Measurements from ENCODE around the gene TXNRD1.

TXNRD1 gene

GRCh38 chr12:104381731-104382480 lies 166.3 kb downstream of the TXNRD1 start:
- H3K9ac ChIP-seq (ENCODE audit: low read depth, low read length, poor library complexity), result no peak overlapping the region
- H3K4me1 ChIP-seq (ENCODE audit: control insufficient read depth in 2 of 2, insufficient read depth in 1 of 2, low read depth in 1 of 2, low read length in 2 of 2), result peaks cover 0 to 4% of the 10 kb centered on the region in 2 donors
- no peak overlapping the region for H2BK120ac ChIP-seq (ENCODE audit: low read depth, low read length)
- H3K79me1 ChIP-seq (ENCODE audit: low read depth, low read length), result no peaks in the 10 kb centered on the region
- H4K8ac ChIP-seq (ENCODE audit: low read depth, low read length), result no peak overlapping the region
- no peaks in the 10 kb centered on the region for H3K36me3 ChIP-seq (replicated peaks in 1 of 2; ENCODE audit: control insufficient read depth in 2 of 2, insufficient read depth in 2 of 2, low read length in 2 of 2)
- H3K18ac ChIP-seq (ENCODE audit: low read length), result peak overlapping the region; percentile 5
- DNase-seq (ENCODE audit: low spot score), result peak; percentile 81
- peak overlapping the region; percentile 1 for H2AK5ac ChIP-seq (ENCODE audit: low read depth, low read length)
- no peak overlapping the region for H4K91ac ChIP-seq (ENCODE audit: low read depth, low read length, poor library complexity)
- H3K4me3 ChIP-seq (ENCODE audit: low read length in 2 of 2), result no peak overlapping the region
- no peak overlapping the region for H3K27ac ChIP-seq (replicated peaks; ENCODE audit: low read length)
- no peaks in the 10 kb centered on the region for H3K9me3 ChIP-seq (replicated peaks in 1 of 2; ENCODE audit: control insufficient read depth in 2 of 2, insufficient read depth in 1 of 2, low read depth in 1 of 2, low read length in 2 of 2)
- no peak overlapping the region for H3K4me2 ChIP-seq (ENCODE audit: insufficient read depth, low read length, poor library complexity, severe bottlenecking)
- no peak overlapping the region for H3K23ac ChIP-seq (ENCODE audit: low read depth, low read length, poor library complexity)
- no peak overlapping the region for H2BK5ac ChIP-seq (ENCODE audit: low read length)
- no peak overlapping the region for H3K14ac ChIP-seq (ENCODE audit: low read length)
- H2BK15ac ChIP-seq (ENCODE audit: low read length), result no peak overlapping the region
- WGBS, 2 donors (ENCODE audit: extremely low coverage in 2 of 2, insufficient read length in 2 of 2, insufficient replicate concordance in 1 of 2), result no CpG with 5 or more reads among the region's 18 CpGs
- H3K27me3 ChIP-seq (ENCODE audit: control insufficient read depth in 3 of 3, insufficient read depth in 3 of 3, low read depth in 1 of 3, low read length in 3 of 3), result no peaks in the 10 kb centered on the region
- H3K4ac ChIP-seq (ENCODE audit: low read length), result no peak overlapping the region
- H2BK12ac ChIP-seq (ENCODE audit: low read length), result no peak overlapping the region
- no peak overlapping the region for H2AFZ ChIP-seq (ENCODE audit: low read length)

- Histone ChIP-seq H3K27me3 (ENCODE audit: control insufficient read depth in 3 of 3, insufficient read depth in 3 of 3, low read depth in 1 of 3, low read length in 3 of 3) (no peaks in the 10 kb centered on the region), H3K9ac (ENCODE audit: low read depth, low read length, poor library complexity) (no peak overlapping the region), H2BK12ac (ENCODE audit: low read length) (no peak overlapping the region), H3K14ac (ENCODE audit: low read length) (no peak overlapping the region), H3K23ac (ENCODE audit: low read depth, low read length, poor library complexity) (no peak overlapping the region), H3K4me1 (ENCODE audit: control insufficient read depth in 2 of 2, insufficient read depth in 1 of 2, low read depth in 1 of 2, low read length in 2 of 2) (peaks cover 0 to 1% of the 10 kb centered on the region in 2 donors), H2BK120ac (ENCODE audit: low read depth, low read length) (no peak overlapping the region), H3K79me1 (ENCODE audit: low read depth, low read length) (no peaks in the 10 kb centered on the region), H3K27ac (replicated peaks; ENCODE audit: low read length) (no peak overlapping the region), H2AK5ac (ENCODE audit: low read depth, low read length) (no peak overlapping the region), H3K4ac (ENCODE audit: low read length) (no peak overlapping the region), H3K9me3 (replicated peaks in 1 of 2; ENCODE audit: control insufficient read depth in 2 of 2, insufficient read depth in 1 of 2, low read depth in 1 of 2, low read length in 2 of 2) (no peaks in the 10 kb centered on the region), H3K4me2 (ENCODE audit: insufficient read depth, low read length, poor library complexity, severe bottlenecking) (no peak overlapping the region), H4K91ac (ENCODE audit: low read depth, low read length, poor library complexity) (no peak overlapping the region), H4K8ac (ENCODE audit: low read depth, low read length) (no peak overlapping the region), H3K18ac (ENCODE audit: low read length) (no peak overlapping the region), H3K4me3 (ENCODE audit: low read length in 2 of 2) (no peak overlapping the region), H2BK15ac (ENCODE audit: low read length) (no peak overlapping the region), H3K36me3 (replicated peaks in 1 of 2; ENCODE audit: control insufficient read depth in 2 of 2, insufficient read depth in 2 of 2, low read length in 2 of 2) (no peaks in the 10 kb centered on the region), H2AFZ (ENCODE audit: low read length) (no peak overlapping the region), H2BK5ac (ENCODE audit: low read length) (no peak overlapping the region)
- DNase-seq (ENCODE audit: low spot score), result no peak
- no CpG with 5 or more reads among the region's 6 CpGs for WGBS, 2 donors (ENCODE audit: extremely low coverage in 2 of 2, insufficient read length in 2 of 2, insufficient replicate concordance in 1 of 2)
Observed at GRCh38 chr12:104384141-104384880, 168.7 kb downstream of the TXNRD1 start.

GRCh38 chr12:104385510-104385909 lies 169.9 kb downstream of the TXNRD1 start:
- H4K91ac ChIP-seq (ENCODE audit: low read depth, low read length, poor library complexity), result no peak overlapping the region
- no peak overlapping the region for H3K4me2 ChIP-seq (ENCODE audit: insufficient read depth, low read length, poor library complexity, severe bottlenecking)
- no peak overlapping the region for H3K18ac ChIP-seq (ENCODE audit: low read length)
- no peaks in the 10 kb centered on the region for H3K79me1 ChIP-seq (ENCODE audit: low read depth, low read length)
- H2BK12ac ChIP-seq (ENCODE audit: low read length), result no peak overlapping the region
- no peak overlapping the region for H3K14ac ChIP-seq (ENCODE audit: low read length)
- no peak overlapping the region for H4K8ac ChIP-seq (ENCODE audit: low read depth, low read length)
- no peak overlapping the region for H2BK5ac ChIP-seq (ENCODE audit: low read length)
- DNase-seq (ENCODE audit: low spot score), result no peak
- no peaks in the 10 kb centered on the region for H3K36me3 ChIP-seq (replicated peaks in 1 of 2; ENCODE audit: control insufficient read depth in 2 of 2, insufficient read depth in 2 of 2, low read length in 2 of 2)
- no CpG with 5 or more reads among the region's 1 CpG for WGBS, 2 donors (ENCODE audit: extremely low coverage in 2 of 2, insufficient read length in 2 of 2, insufficient replicate concordance in 1 of 2)
- H3K9me3 ChIP-seq (replicated peaks in 1 of 2; ENCODE audit: control insufficient read depth in 2 of 2, insufficient read depth in 1 of 2, low read depth in 1 of 2, low read length in 2 of 2), result no peaks in the 10 kb centered on the region
- H3K4me3 ChIP-seq (ENCODE audit: low read length in 2 of 2), result no peak overlapping the region
- H2AK5ac ChIP-seq (ENCODE audit: low read depth, low read length), result no peak overlapping the region
- H3K27ac ChIP-seq (replicated peaks; ENCODE audit: low read length), result no peak overlapping the region
- peaks cover 0 to 1% of the 10 kb centered on the region in 2 donors for H3K4me1 ChIP-seq (ENCODE audit: control insufficient read depth in 2 of 2, insufficient read depth in 1 of 2, low read depth in 1 of 2, low read length in 2 of 2)
- no peaks in the 10 kb centered on the region for H3K27me3 ChIP-seq (ENCODE audit: control insufficient read depth in 3 of 3, insufficient read depth in 3 of 3, low read depth in 1 of 3, low read length in 3 of 3)
- no peak overlapping the region for H2BK120ac ChIP-seq (ENCODE audit: low read depth, low read length)
- H2AFZ ChIP-seq (ENCODE audit: low read length), result no peak overlapping the region
- H3K9ac ChIP-seq (ENCODE audit: low read depth, low read length, poor library complexity), result peak overlapping the region; percentile 44
- no peak overlapping the region for H2BK15ac ChIP-seq (ENCODE audit: low read length)
- peak overlapping the region; percentile 55 for H3K23ac ChIP-seq (ENCODE audit: low read depth, low read length, poor library complexity)
- no peak overlapping the region for H3K4ac ChIP-seq (ENCODE audit: low read length)

GRCh38 chr12:104386461-104386860 lies 170.9 kb downstream of the TXNRD1 start:
- H3K4ac ChIP-seq (ENCODE audit: low read length), result no peak overlapping the region
- no peak overlapping the region for H2BK12ac ChIP-seq (ENCODE audit: low read length)
- no peak overlapping the region for H3K23ac ChIP-seq (ENCODE audit: low read depth, low read length, poor library complexity)
- H3K18ac ChIP-seq (ENCODE audit: low read length), result no peak overlapping the region
- no peaks in the 10 kb centered on the region for H3K9me3 ChIP-seq (replicated peaks in 1 of 2; ENCODE audit: control insufficient read depth in 2 of 2, insufficient read depth in 1 of 2, low read depth in 1 of 2, low read length in 2 of 2)
- no peaks in the 10 kb centered on the region for H3K79me1 ChIP-seq (ENCODE audit: low read depth, low read length)
- H2BK5ac ChIP-seq (ENCODE audit: low read length), result no peak overlapping the region
- no peaks in the 10 kb centered on the region for H3K27me3 ChIP-seq (ENCODE audit: control insufficient read depth in 3 of 3, insufficient read depth in 3 of 3, low read depth in 1 of 3, low read length in 3 of 3)
- no peak overlapping the region for H4K91ac ChIP-seq (ENCODE audit: low read depth, low read length, poor library complexity)
- H3K4me1 ChIP-seq (ENCODE audit: control insufficient read depth in 2 of 2, insufficient read depth in 1 of 2, low read depth in 1 of 2, low read length in 2 of 2), result peaks cover 0 to 1% of the 10 kb centered on the region in 2 donors
- WGBS, 2 donors (ENCODE audit: extremely low coverage in 2 of 2, insufficient read length in 2 of 2, insufficient replicate concordance in 1 of 2), result no CpG with 5 or more reads among the region's 3 CpGs
- H3K36me3 ChIP-seq (replicated peaks in 1 of 2; ENCODE audit: control insufficient read depth in 2 of 2, insufficient read depth in 2 of 2, low read length in 2 of 2), result no peaks in the 10 kb centered on the region
- no peak overlapping the region for H2AK5ac ChIP-seq (ENCODE audit: low read depth, low read length)
- H3K27ac ChIP-seq (replicated peaks; ENCODE audit: low read length), result no peak overlapping the region
- H3K4me2 ChIP-seq (ENCODE audit: insufficient read depth, low read length, poor library complexity, severe bottlenecking), result no peak overlapping the region
- no peak overlapping the region for H2AFZ ChIP-seq (ENCODE audit: low read length)
- no peak overlapping the region for H2BK15ac ChIP-seq (ENCODE audit: low read length)
- no peak for DNase-seq (ENCODE audit: low spot score)
- no peak overlapping the region for H3K4me3 ChIP-seq (ENCODE audit: low read length in 2 of 2)
- H2BK120ac ChIP-seq (ENCODE audit: low read depth, low read length), result no peak overlapping the region
- H4K8ac ChIP-seq (ENCODE audit: low read depth, low read length), result no peak overlapping the region
- H3K9ac ChIP-seq (ENCODE audit: low read depth, low read length, poor library complexity), result no peak overlapping the region
- no peak overlapping the region for H3K14ac ChIP-seq (ENCODE audit: low read length)

Measured in neuronal stem cell (in vitro differentiated cells).